ENCODE measurements around the gene ITPR1.
"Not testable (repeated sequence)": the region's sequence is repeated elsewhere in the genome, so short reads cannot be mapped to it uniquely, and the experiment has no call there.

Gene ITPR1

DNA sequence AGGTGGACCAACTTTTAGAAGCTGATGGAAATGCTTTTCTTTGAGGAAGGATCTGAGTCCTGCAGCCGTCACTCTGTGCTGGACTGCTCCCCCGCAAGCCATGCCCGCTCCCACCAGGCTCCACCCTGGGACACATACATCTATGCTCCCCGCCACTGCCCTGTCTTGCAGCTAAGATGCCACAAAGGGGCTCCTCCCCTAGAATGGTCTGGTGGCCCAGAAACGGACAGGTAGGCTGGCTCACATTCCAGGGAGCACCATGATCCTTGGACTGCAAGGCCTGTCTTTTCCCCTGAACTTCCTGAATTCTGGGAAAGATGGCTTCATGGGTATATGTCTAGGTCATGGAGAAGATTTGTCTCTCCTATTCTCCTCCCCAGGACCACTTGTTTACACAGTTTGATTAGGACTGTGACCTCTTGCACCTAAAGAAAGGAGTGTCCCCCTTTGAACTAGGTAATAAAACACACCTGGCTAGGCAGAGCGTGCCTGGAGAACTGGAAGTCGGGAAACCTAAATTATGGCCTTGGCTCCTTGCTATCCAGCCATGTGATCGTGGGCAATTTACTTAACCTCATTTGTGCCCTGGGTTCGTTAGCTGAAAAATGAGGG lies 265.2 kb downstream of the ITPR1 start:
- DNase-seq (ENCODE audit: low read depth, low spot score): no peak

DNA sequence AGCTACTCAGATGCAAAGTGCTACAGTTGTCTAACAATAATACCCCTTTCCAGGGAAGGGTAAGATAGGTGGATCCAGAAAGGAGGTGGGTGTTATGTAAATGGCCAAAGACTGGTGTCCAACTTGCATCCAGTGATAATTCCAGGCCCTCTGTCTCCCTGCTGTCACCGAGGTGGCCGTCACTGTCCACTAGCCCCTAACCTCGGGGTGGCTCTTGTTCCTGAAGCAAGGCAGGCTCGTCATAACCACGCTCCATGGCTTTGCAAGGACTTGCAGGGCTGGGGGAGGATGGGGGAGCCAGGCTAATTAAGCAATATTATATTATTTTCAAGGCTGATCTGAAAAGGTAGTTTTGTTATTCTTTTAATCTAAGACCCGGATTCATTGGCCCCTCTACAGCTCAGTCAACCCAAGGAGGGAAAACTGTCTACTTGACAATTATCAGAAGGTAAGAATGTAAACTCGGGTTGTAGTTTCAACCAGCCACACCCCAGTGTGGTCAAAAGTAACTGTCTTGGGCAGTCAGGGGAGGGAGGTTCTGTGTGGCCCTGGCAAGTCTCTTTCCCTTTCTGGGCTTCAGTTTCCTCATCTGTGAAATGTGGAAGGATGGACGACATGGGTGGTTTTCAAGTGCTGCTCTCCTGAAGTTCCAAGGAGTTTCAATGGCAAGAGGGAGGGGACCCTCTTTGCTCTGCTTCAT lies 266.0 kb downstream of the ITPR1 start:
- no peak for DNase-seq (ENCODE audit: low read depth, low spot score)

DNA sequence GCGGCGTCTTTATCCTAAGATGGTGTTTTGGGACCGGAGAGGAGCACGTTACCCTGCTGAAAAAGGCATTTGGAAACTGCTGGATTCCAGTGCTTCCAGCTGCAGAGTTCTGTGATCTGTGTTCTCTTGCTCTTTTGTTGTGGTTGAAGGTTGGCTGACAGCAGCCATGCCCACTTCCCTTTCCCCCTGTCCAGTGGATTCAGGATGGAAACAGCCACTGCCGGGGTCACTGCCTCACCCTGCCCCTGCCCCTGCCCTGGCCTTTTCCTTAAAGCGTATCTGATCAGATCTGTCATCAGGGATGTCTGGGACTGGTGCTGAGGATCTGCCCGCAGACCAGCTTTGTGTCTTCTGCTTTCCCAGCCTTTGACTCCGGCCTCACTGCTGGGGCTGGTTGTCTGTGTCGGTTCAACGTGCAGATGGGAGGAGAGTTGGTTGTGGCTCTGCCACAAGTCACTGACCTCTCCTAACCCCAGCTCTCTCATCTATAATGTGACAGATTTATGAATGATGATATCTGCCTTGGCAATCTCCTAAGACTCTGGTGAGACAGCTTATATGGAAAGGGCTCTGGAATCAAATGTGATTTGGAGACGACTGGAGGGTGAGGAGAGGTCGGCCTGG lies 266.7 kb downstream of the ITPR1 start:
- no peak for DNase-seq (ENCODE audit: low read depth, low spot score)

DNA sequence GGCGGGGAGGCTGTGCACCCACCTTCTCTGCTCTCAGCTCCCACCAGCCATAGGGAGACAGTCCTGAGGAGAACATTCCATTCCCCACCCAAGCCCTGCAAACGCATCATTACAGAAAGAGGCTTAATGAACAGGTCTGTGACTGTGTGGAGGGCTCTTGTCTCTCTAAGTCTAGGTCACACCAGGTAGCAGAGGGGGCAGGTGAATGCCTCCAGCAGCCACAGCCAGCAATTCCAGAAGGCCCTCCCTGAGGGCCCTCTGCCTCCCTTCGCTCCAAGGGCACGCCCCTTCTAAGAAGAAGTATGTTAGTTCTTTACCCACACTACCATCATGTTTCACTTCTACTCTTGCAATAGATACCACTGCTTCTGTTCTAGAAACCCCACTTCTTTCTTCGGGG lies 268.6 kb downstream of the ITPR1 start:
- no peak for DNase-seq (ENCODE audit: low read depth, low spot score)

DNA sequence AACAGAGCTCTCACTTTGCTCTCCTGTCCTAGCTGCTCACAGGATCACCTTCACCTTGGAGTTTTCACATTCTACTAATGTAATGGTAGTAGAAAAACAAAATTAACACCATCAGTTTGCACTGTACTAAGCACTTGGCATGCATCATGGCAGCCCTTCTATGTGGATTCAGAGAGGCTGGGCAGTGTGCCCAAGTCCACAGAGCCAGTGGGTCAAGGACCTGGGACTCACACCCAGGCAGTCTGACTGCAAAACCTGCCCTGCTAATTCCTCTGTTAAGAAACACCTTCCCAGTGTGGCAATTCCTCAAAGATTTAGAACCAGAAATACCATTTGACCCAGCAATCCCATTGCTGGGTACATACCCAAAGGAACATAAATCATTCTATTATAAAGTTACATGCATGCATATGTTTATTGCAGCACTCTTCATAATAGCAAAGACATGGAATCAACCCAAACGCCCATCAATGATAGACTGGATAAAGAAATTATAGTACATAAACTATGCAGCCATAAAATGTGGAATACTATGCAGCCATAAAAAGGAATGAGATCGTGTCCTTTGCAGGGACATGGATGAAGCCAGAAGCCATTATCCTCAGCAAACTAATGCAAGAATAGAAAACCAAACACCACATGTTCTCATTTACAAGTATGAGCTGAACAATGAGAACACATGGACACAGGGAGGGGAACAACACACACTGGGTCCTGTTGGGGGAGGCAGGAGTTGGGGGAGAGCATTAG lies 269.5 kb downstream of the ITPR1 start:
- DNase-seq (ENCODE audit: low read depth, low spot score): not testable (repeated sequence)

DNA sequence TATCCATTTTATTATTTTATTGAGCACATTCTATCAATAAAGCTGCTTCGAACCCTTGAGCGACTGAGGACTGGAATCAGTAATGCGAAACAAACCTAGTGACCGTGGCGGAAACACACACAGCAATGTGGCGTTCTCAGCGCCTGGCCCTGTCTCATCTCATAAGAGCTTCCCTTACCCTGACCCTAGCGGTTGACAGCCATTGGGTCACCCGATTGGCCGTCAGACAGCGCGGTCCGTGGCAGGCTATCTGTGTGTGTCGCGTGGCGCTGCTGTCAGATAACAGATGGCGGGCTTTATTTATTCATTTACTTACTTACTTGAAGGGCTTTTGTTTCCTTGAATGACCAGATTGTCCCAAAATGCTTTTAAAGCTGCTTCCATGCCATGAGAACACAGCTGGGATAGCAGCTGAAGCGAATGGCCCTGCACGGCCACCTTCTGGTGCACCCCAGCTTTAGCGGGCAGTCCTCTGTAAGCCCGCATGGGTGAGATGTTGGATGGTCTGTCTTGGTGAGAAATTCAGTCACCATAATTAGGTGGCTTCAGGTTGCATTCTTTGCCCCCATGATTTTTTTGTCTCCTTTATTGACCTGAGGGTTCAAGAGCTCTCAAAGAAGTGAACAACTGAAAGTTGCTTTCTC lies 270.6 kb downstream of the ITPR1 start:
- DNase-seq (ENCODE audit: low read depth, low spot score): no peak

DNA sequence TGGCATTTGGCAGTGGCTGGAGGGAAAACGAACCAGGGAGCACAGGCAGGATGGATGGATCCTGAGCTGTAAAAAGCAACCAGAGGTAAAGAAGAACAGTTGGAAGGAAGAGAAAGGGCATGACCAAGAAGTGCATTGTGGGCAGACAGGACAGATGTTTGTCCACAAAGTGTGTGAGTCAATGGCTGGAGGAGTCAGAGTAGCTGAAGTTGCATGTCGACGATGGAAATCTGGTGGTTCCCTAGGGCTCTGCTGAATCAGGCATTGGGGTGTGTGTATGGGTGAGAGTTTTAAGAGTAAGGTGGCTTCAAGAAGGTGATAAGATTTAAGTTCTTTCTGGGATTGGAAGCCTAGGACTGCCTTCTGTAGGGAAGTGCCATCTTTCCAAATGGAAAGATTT lies 272.1 kb downstream of the ITPR1 start:
- DNase-seq (ENCODE audit: low read depth, low spot score): no peak

DNA sequence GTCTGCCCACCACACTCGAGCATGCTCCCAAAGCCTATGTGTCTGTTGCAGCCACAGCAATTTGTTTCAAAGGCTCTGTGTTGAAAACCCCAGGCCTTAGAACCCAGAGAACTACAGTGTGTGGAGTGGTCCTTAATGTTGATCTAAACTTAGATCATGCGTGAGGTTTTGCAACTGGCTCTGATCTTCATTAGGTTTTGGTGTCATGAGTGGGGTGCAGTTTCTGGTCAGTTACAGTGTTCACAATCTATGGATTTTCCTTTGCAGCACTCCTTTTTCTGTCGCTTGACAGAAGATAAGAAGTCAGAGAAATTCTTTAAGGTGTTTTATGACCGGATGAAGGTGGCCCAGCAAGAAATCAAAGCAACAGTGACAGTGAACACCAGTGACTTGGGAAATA lies 273.1 kb downstream of the ITPR1 start:
- no peak for DNase-seq (ENCODE audit: low read depth, low spot score)

DNA sequence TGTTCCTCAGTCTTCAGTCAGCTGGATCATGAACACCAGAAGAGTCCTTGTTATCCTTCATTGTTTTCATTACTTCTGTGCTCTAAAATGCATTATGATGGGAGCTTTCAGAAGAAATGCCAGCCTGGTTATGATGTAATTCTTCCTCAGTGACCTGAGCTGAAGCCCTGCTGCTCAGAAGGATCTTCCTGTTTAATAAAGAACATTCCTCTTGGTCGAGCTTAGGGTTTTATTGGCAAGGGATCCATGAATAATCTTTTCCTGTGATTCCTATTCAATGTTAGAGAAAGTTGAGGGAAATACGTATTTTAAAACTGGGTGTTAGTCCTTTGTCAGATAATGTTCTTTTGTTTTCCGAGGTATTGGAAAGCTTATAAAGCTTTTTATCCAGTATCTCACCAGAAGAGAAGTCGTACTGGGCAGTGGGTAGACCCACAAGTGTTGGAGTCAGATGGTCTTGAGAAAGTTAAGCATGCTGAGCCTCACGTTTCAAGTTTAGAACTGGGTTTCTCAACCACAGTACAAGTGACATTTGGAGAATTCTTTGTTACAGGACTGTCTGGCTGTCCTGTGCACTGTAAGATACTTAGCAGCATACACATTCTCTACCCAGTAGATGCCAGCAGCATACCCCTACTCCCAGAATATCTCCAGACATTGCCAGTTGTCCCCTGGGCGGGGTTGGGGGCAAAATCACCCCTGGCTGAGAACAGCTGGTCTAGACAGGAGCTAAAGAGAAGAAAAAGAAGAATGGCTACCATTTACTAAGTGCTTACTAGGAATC lies 273.8 kb downstream of the ITPR1 start:
- no peak for DNase-seq (ENCODE audit: low read depth, low spot score)

DNA sequence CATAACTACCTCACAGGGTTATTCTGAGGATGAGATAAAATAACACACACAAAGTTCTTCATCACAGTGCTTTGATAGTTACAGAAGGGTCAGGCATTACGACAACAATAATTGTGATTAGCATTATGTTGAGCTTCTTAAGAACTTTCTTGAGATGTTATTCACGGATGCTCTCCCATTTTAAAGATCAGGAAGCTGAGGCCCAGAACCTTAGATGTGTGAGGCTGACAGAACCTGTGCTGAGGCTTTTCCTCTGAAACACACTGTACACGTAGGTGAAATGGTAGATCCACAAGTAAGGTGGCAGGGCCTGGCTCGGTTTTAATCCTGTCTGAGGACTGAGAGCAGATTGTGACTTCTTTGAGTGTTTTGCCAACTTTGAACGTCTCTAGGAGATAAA lies 274.9 kb downstream of the ITPR1 start:
- DNase-seq (ENCODE audit: low read depth, low spot score): no peak

DNA sequence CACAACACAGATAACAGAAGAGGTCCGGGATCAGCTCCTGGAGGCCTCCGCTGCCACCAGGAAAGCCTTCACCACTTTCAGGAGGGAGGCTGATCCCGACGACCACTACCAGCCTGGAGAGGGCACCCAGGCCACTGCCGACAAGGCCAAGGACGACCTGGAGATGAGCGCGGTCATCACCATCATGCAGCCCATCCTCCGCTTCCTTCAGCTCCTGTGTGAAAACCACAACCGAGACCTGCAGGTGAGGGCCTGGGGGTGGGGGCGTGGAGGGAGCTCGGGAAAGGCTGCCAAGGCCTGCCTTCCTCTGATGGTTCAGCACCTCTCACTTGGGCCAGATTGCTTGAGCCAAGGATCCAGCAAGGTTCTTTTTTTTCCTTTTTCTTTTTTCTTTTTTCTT lies 275.4 kb downstream of the ITPR1 start:
- no peak for DNase-seq (ENCODE audit: low read depth, low spot score)

DNA sequence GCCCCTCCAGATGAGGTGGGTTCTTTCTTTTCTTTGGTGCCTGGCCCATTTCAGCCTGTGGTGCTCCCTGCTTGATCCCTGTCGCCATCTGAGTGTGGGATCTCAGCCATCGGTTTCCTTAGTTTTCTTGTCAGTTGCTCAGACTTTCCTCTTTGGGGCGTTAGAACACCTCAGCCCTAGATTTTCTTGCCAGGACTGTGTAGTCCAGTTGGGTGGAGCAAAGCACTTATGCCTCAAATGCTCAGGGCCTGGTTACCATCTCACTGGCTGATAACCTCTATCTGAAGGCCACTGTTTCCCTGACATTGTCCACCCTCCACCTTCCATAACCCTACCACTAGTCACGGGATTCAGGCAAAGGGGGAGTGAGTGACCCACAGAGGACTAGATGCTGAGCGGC lies 277.4 kb downstream of the ITPR1 start:
- DNase-seq (ENCODE audit: low read depth, low spot score): no peak

DNA sequence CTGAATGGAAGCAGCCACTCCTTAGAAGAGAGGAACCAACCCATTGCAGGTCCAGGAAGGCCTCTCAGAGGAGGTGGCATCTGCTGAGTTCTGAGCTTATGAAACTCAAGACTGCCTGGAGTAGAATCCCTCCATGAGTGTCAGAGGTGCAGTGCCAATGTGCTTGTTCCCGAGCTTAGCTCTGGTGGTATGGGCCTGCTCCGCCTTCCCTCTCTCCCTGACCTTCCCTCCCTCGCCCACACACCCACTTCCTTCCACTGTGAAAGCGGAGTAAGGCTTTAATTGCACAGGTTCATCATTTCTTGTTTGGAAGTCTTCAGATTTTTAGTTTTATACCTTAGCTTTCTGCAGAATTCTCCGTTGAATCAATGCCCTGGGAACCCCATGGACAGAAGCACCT lies 278.1 kb downstream of the ITPR1 start:
- DNase-seq (ENCODE audit: low read depth, low spot score): no peak

DNA sequence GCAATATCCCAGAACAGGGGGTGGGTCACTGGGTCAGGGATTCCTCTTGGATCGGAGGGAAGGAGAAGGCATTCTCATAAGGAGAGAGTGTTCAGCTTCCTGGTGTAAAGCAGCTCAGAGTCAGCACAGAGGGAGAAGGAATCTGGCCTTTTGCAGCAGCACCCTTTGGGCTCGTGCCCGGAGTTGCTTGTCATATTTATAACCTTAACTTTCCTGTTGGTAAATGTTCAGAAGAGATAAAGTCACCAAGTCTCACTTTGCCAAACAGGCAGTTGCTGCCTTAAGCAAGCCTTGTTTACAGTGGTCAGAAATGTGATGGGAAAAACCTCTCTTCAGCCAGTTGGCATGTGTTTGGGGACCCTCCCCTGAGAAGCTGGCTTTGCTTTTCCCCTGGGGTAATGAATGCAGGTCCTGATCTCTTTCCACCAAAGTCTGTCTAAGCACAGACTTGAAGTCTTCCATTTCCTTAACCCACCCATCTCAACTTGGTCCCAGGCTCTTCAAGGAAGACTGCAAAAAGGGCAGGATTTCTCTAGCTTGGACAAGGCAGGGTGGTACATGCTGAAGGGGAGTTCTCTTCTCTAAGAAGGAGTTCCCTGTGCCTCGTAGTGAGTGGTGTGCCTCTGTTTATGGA lies 279.1 kb downstream of the ITPR1 start:
- no peak for DNase-seq (ENCODE audit: low read depth, low spot score)

DNA sequence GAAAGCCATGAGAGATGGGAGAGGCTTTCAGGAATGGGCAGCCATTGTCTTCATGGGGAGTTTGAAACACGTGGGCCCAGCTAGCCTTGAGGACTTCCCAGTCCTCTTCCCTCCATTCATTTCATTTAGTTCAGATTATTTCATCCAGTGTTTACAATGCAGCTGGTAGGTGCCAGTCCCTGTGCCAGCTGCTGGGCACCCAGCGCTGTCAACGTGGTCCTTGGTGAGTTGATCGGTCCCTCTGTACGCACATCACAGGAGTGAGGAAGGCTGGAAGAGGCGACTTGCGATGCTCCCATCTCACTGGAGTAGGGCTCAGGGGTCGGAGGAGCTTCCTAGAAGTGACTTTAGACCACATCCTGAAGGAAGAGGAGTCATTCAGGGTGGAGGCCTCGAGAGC lies 279.7 kb downstream of the ITPR1 start:
- DNase-seq (ENCODE audit: low read depth, low spot score): no peak

DNA sequence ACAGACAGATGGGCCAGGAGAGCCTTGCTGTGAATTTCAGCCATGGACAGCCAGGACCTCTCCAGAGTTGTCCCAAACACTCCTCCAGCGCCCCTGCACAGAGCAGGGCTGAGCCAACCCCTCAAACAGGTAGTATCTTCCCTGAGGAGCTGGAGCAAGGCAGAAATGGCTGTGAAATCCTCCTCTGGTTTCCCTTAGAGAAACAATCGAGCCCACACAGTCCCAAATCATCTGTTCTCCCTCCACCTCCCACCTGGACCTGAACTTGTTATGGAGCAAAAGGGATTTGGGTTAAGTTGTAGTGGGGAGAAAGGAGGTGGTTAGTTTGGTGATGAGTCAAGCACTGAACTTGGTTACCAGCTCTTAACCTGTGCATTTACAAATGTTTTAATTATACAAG lies 280.4 kb downstream of the ITPR1 start:
- DNase-seq (ENCODE audit: low read depth, low spot score): no peak

DNA sequence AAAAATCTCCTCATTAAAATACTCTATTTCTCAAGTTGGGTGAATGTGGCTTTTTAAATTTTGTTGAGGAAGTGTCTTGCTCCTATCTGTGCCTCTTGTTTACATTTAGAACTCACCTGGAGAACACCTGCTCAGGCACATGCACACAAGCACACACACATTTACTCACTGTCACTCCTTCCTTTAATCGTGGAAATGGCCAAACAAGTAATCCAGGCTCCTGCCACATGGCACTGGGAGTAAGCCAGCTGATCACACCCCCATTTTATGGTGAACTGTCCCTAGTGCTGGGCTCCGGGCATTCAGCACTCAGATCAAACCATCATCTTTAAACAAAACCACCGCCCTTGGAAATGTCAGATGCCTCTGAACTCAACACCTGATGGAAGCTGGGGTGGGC lies 281.4 kb downstream of the ITPR1 start:
- no peak for DNase-seq (ENCODE audit: low read depth, low spot score)

DNA sequence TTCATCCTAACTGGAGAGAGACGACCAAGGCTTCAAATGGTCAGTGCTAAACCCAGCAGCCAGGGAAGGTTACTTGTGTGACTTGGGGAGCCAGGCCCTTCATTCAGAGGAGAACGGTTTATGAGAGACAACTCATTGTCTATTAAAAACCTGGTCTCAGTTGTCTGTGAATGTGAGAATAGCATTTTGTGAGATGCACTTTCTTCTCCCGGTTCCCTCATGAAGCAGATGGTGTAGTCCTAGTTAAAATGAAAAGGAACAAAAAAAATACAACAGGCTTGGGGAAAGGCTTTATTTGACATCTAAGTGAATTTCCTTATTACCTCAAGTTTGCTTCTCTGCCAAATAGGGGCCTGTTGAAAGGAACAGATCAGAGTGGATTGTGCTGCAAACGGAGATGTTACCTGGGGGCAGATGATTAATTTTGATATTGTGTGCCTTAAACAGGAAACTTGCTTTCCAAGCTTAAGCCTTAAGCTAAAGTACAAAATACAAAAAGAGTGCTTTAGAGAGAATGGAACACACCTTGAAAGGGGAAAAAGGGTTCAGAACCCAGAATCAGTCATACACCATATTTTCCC lies 283.3 kb downstream of the ITPR1 start:
- no peak for DNase-seq (ENCODE audit: low read depth, low spot score)

DNA sequence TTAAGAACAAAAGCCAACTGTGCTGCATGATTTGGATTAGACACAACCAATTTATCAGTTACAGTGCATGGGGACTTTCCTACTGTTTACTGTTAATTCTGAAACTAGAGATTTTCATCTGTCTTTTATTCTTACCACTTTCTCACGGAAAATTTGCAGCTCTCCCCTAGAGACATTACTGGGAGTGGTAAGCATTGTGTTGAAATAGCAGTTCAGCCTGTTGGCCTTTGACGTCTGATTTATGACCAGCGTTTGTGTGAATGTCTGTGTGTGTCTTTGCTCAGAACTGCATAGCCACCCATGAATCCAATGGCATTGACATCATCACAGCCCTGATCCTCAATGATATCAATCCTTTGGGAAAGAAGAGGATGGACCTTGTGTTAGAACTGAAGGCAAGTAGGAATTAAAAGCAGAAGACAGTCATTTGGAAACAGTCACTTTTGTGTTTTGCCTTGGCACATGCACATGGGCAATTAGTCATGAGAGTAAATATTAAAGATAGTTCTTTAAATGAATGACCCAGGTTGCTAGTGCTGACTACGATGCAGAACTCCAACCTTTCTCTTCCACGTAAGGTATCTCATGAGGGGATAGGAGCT lies 283.9 kb downstream of the ITPR1 start:
- DNase-seq (ENCODE audit: low read depth, low spot score): no peak

DNA sequence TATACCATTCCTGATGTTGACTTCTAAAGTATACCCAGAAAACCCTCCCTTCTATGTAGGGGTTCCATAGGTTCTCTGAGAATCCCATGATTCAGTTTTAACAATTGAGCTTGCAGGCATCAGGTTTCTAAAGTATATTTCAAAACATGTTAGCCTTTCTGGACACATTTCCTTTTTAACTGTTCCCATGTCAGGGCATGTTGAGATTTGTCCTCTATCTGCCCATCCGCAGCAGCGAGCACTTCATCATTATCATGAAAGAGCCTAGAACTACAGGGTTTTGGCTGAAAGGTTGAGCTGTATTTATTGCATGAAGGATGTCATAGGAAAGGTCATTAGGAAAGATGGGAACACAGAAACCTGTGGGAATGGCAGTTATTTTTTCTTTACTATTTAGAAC lies 285.0 kb downstream of the ITPR1 start:
- no peak for DNase-seq (ENCODE audit: low read depth, low spot score)
